Stimulated activated CD4-positive, alpha-beta T cell treated with anti-CD3 and anti-CD28 coated beads, Interleukin-15, amount 100 ng/mL, for 24 hours (primary cell): ENCODE data around the gene BFSP1.
A peak's percentile ranks its signal among the peaks of the same experiment; 100 is the strongest.

Experiments used
- DNase-seq: peaks from one replicate; pipeline ENCODE4 v3.0.0-alpha.2; 2020

The BFSP1 gene

DNA sequence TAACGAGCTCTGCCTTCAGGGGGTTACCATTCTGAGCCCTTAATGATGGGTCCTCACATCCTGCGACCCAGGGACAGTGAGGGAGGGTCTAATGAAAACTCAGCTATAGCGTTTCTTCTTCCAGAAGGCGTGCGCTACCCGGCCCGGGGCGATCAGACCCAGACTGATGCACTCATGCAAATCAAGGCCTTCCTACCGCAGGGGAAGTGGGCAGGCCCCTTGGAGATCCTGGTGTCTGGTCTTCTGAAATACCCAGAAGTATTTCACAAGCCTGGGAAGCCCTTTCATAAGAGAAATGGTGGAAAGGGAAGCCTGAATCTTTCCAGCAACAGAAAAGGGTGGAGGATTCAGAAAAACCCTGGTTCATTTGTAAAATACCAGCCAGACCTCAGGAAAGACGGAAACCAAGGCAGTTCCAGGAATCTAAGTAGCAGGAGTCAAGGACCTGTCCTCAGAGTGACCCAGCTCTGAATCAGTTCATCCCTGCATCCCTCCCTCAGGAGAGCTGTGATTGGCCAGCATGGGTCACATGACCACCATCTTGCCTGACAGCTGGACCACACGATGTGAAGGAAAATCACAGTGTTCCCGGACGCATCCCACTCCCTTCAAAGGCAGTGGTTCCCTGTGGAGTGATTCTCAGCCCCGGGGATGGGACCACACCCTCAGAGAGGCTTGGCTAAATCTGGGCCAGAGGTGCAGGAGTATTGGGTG lies 12.7 kb downstream of the BFSP1 start:
- no peak for DNase-seq

- no peak for DNase-seq
These were observed 16.1 kb downstream of the BFSP1 start for GRCh38 chr20:17515053-17515452.

- no peak for DNase-seq
These were observed 17.2 kb downstream of the BFSP1 start for GRCh38 chr20:17513939-17514338.

DNA sequence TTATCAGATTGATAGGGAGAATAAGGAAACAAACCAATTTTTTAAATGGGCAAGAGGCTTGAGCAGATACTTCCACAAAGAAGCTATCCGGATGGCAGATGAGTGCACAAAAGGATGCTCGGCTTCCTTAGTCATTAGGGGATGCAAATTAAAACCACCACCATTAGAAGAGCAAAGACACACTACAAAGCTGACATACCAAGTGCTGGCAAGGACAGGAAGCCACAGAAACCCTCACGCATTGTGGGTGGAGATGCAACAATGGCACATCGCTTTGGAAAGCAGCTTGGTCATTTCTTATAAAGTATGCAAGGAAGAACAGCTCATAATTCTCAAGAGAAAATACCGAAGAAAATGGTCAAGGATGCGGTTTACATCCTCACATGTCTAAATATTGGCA lies 19.8 kb downstream of the BFSP1 start:
- peak; percentile 17 for DNase-seq

DNA sequence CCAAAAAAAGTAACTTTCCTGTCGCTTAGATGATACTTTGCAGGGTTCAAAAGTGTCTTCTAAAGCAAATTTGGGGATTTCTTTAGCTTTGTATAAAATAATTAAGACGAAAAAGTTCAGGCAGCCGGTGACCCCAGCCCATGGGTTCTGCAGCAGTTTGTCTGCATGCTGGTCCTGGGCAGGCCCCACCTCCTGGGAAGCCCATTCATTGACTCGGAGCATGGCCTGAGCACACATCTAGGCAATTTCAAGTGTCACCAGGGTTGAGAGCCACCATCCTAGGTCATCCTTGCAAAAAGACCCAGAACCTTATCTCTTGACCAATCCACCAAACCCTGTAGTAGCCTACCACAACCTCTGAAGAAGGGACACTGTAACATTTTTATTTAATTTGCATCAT lies 20.6 kb downstream of the BFSP1 start:
- no peak for DNase-seq

GRCh38 chr20:17508756-17509155 lies 22.4 kb downstream of the BFSP1 start:
- DNase-seq, result no peak

- DNase-seq, result no peak
These were observed 23.6 kb downstream of the BFSP1 start for GRCh38 chr20:17507531-17507930.

GRCh38 chr20:17507032-17507431 lies 24.1 kb downstream of the BFSP1 start:
- DNase-seq, result no peak

- peak; percentile 74 for DNase-seq
These were observed 25.3 kb downstream of the BFSP1 start for GRCh38 chr20:17505636-17506517.

DNA sequence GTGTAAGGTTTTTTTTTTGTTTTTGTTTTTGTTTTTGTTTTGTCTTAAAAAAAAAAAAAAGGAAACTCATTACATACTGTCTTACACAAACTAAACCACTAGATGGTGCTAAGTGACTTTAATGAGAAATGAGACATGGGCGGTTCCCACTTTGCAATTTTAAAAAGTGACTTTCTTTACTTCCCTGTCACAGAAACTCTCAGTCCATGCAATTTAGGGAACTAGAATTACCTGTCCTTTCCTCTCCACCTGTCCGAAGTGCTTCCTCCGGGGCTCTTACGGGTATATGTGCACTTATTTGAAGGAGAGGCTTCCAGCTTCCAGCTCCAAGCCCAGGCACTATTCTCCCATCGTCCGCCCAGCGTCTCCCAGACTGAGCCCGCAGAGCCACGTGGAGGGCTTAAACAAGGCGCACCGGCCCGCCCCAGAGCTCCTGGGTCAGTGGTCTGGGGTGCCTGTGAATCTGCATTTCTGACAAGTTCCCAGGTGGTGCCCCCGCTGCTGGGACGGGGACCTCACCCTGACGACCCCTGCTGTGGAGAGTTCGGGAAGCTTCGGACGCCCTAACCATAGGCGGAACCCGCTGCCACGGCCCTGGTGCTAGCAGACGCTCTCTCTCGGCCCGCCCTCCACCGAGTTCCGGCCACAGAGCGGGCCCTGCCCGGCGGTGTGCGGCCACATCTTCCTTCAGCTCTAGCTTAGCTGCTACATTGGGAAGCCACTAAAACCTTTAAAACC lies 26.1 kb downstream of the BFSP1 start:
- DNase-seq, result peak; percentile 53

- DNase-seq, result peak; percentile 15
These were observed 26.9 kb downstream of the BFSP1 start for GRCh38 chr20:17504066-17504897.

DNA sequence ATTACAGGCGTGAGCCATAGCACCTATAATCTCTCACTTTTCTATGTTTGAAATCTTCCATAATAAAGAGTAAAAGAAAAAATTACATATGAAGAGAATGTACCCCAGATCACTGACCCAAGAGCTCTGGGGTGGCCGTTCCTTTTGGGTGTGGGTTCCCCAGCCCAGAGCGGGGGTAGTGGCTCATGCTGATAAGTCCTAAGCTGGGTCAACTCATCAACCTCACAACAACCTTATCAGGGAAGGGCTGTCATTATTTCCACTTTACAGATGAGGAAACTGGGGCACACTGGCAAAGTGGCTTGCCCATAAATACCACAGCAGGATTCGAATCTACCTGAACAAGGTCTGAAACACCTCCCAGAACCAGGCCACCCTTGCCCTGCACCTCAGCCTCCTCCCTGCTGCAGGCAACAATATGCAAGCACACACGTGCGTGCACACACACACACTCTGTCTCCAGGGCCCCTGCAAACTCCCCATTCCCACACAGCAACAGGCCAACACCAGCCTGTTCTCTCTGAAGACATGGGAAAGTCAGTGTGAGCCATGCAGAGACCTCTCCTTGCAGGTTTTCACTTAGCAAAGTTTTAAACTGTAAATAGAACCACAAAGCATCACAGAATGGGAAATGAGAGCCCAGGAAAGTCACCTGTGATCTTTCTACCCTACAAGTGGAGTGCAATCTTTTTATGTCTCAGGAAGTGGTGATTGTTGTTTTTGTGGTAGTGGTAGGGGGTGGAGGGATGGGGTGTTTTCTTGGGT lies 27.7 kb downstream of the BFSP1 start:
- no peak for DNase-seq

DNA sequence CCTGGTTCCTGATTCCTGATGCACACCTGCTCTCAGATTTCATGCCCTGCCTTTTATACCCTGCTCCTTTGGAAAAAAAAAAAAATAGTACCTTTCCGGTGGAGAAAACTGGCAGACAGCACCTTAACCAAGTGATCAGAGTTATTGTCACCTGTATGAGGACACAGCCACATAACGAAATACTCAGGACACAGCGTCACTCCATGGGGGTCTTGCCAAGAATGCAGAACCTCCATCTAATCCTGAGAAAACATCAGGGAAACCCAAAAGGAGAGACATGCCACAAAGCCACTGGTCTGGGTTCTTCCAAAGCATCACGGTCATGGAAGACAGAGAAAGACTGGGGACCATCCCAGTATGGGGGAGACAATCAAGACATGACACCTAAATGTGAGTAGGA lies 29.1 kb downstream of the BFSP1 start:
- DNase-seq, result no peak

DNA sequence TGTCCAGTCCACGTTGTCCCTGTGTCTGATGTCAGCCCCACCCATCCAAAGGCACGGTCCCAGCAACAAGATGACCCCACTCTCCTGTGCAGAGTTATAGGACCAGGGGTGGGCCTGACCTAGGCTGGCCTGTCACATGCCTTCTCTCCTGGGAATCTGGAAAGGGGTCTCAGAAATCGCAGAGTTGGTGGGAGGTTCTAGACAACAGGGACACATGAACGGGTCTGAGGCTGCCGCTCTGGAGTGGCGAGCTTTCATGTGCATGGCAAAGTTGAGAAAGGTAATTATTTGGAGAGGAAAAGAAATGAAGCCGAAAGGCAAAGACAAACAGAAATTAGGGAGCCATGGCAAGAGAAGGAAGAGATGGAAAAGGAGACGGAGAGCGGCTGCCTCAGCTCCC lies 29.5 kb downstream of the BFSP1 start:
- DNase-seq, result no peak

GRCh38 chr20:17500826-17501225 lies 30.4 kb downstream of the BFSP1 start:
- no peak for DNase-seq

- DNase-seq, result no peak
These were observed 30.9 kb downstream of the BFSP1 start for GRCh38 chr20:17500271-17500670.

- no peak for DNase-seq
These were observed 32.1 kb downstream of the BFSP1 start for GRCh38 chr20:17499041-17499440.

- DNase-seq, result no peak
These were observed 32.5 kb downstream of the BFSP1 start for GRCh38 chr20:17498641-17499040.

- DNase-seq, result no peak
These were observed 33.2 kb downstream of the BFSP1 start for GRCh38 chr20:17497821-17498580.

DNA sequence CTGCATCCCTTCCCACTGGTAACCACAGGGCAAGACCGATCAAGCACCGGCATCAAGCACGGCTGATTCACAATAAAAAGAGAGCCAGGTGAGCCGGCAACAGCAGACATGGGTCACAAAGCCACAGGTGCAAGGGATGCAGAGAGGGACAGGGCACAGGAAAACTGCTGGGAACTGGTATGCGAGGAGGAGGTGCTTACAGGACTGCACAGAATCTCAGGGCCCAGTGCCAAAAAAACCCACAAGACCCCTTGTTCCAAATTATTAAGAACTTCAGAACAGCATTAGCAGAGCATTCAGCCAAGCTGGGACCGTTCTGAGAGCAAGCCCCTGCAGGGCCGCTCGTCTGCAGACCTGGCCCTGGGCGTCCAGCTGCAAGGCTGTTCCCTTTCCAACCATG lies 35.4 kb downstream of the BFSP1 start:
- DNase-seq, result no peak

GRCh38 chr20:17494201-17494600 lies 37.0 kb downstream of the BFSP1 start:
- DNase-seq, result no peak
